Stimulated activated naive B cell treated with anti-CD40 and anti-IgM and Interleukin-4, amounts not matched to agents 10 μg/mL and 1 μg/mL and 100 μg/mL, for 72 hours (primary cell): Measurements from ENCODE around the gene RGS11.

ENCODE experiments used
- ATAC-seq, 2 donors: fragments of 150-1000 bp; cut with Tn5 transposase; replicated peaks; 2 replicates each; pipeline ENCODE4 v1.10.0; 2021; ENCODE audit warnings: moderate library complexity in 1 of 2
- DNase-seq: peaks from one replicate; pipeline ENCODE4 v3.0.0; 2021
- H3K27ac Mint-ChIP-seq: one replicate; pipeline ENCODE4 v1.8.0; 2022; ENCODE audit warnings: mild to moderate bottlenecking, mixed read lengths
- H3K27me3 Mint-ChIP-seq, 2 donors: one replicate each; pipeline ENCODE4 v1.8.0; 2022; ENCODE audit warnings: mixed read lengths in 2 of 2
- H3K36me3 Mint-ChIP-seq, 2 donors: one replicate each; pipeline ENCODE4 v1.8.0; 2022; ENCODE audit warnings: mixed read lengths in 2 of 2, mild to moderate bottlenecking in 1 of 2
- H3K4me1 Mint-ChIP-seq, 2 donors: one replicate each; pipeline ENCODE4 v1.8.0; 2022; ENCODE audit warnings: mixed read lengths in 2 of 2, mild to moderate bottlenecking in 1 of 2
- H3K4me3 Mint-ChIP-seq, 2 donors: one replicate each; pipeline ENCODE4 v1.8.0; 2022; ENCODE audit warnings: mild to moderate bottlenecking in 2 of 2, mixed read lengths in 2 of 2, moderate library complexity in 1 of 2
- H3K9me3 Mint-ChIP-seq, 2 donors: one replicate each; pipeline ENCODE4 v1.8.0; 2022; ENCODE audit warnings: mixed read lengths in 2 of 2, mild to moderate bottlenecking in 1 of 2

Gene RGS11

GRCh38 chr16:275786-276232, at the start of gene RGS11:
Gene RGS11 (minus strand): TSS chr16:275944. CDS start chr16:275911, 33 bp downstream.
- H3K4me1 Mint-ChIP-seq: peaks cover 7 to 20% of the 10 kb centered on the region in 2 donors
- peak within 1 kb of the TSS; percentile 51 for H3K27ac Mint-ChIP-seq
- ATAC-seq (peak in 1 of 2 donors; percentile 13), DNase-seq (no peak)
- no peaks in the 10 kb centered on the region for H3K9me3 Mint-ChIP-seq
- no peaks in the 10 kb centered on the region for H3K36me3 Mint-ChIP-seq
- H3K27me3 Mint-ChIP-seq: peaks cover 33 to 40% of the 10 kb centered on the region in 2 donors
- peak within 1 kb of the TSS; percentile 75 for H3K4me3 Mint-ChIP-seq

- ATAC-seq: peak; percentile 70 to 71
- Mint-ChIP-seq H3K9me3 (no peaks in the 10 kb centered on the region), H3K4me3 (peak overlapping the region; percentile 73 to 81), H3K27ac (peak overlapping the region; percentile 93), H3K4me1 (peaks cover 35 to 57% of the 10 kb centered on the region in 2 donors), H3K27me3 (no peaks in the 10 kb centered on the region), H3K36me3 (peaks cover 4 to 16% of the 10 kb centered on the region in 2 donors)
- DNase-seq: peak; percentile 20
These were observed 48.9 kb upstream of the RGS11 start for GRCh38 chr16:324451-325334.

GRCh38 chr16:324201-324450, 48.4 kb upstream of the RGS11 start:
- no peak overlapping the region for H3K4me3 Mint-ChIP-seq
- no peak for DNase-seq
- peaks cover 36 to 63% of the 10 kb centered on the region in 2 donors for H3K4me1 Mint-ChIP-seq
- peak overlapping the region; percentile 93 for H3K27ac Mint-ChIP-seq
- H3K36me3 Mint-ChIP-seq: peaks cover 4 to 19% of the 10 kb centered on the region in 2 donors
- H3K9me3 Mint-ChIP-seq: no peaks in the 10 kb centered on the region
- H3K27me3 Mint-ChIP-seq: no peaks in the 10 kb centered on the region
- no peak for ATAC-seq

GRCh38 chr16:322476-323143, 46.9 kb upstream of the RGS11 start:
- peaks cover 38 to 69% of the 10 kb centered on the region in 2 donors for H3K4me1 Mint-ChIP-seq
- DNase-seq: no peak
- H3K27me3 Mint-ChIP-seq: no peaks in the 10 kb centered on the region
- no peaks in the 10 kb centered on the region for H3K9me3 Mint-ChIP-seq
- H3K4me3 Mint-ChIP-seq: no peak overlapping the region
- ATAC-seq: no peak
- no peak overlapping the region for H3K27ac Mint-ChIP-seq
- H3K36me3 Mint-ChIP-seq: peaks cover 7 to 31% of the 10 kb centered on the region in 2 donors

GRCh38 chr16:321532-321931, 45.8 kb upstream of the RGS11 start:
- DNase-seq (no peak), ATAC-seq (no peak)
- H3K9me3 Mint-ChIP-seq: no peaks in the 10 kb centered on the region
- H3K4me1 Mint-ChIP-seq: peaks cover 37 to 64% of the 10 kb centered on the region in 2 donors
- H3K36me3 Mint-ChIP-seq: peaks cover 7 to 31% of the 10 kb centered on the region in 2 donors
- no peak overlapping the region for H3K27ac Mint-ChIP-seq
- no peak overlapping the region for H3K4me3 Mint-ChIP-seq
- H3K27me3 Mint-ChIP-seq: no peaks in the 10 kb centered on the region

- H3K4me3 Mint-ChIP-seq: no peak overlapping the region
- no peaks in the 10 kb centered on the region for H3K9me3 Mint-ChIP-seq
- DNase-seq: no peak
- no peak overlapping the region for H3K27ac Mint-ChIP-seq
- no peak for ATAC-seq
- peaks cover 34 to 58% of the 10 kb centered on the region in 2 donors for H3K4me1 Mint-ChIP-seq
- H3K36me3 Mint-ChIP-seq: peaks cover 7 to 31% of the 10 kb centered on the region in 2 donors
- H3K27me3 Mint-ChIP-seq: no peaks in the 10 kb centered on the region
These were observed 44.5 kb upstream of the RGS11 start for GRCh38 chr16:320206-320605.

- ATAC-seq (peak in 1 of 2 donors; percentile 31), DNase-seq (no peak)
- H3K4me1 Mint-ChIP-seq: peaks cover 20 to 42% of the 10 kb centered on the region in 2 donors
- no peaks in the 10 kb centered on the region for H3K9me3 Mint-ChIP-seq
- H3K4me3 Mint-ChIP-seq: no peak overlapping the region
- H3K27me3 Mint-ChIP-seq: no peaks in the 10 kb centered on the region
- H3K36me3 Mint-ChIP-seq: peaks cover 16 to 41% of the 10 kb centered on the region in 2 donors
- H3K27ac Mint-ChIP-seq: no peak overlapping the region
These were observed 42.9 kb upstream of the RGS11 start for GRCh38 chr16:318628-319027.

GRCh38 chr16:317583-317982, 41.8 kb upstream of the RGS11 start:
- DNase-seq (no peak), ATAC-seq (no peak)
- Mint-ChIP-seq H3K36me3 (peaks cover 16 to 38% of the 10 kb centered on the region in 2 donors), H3K4me1 (peaks cover 17 to 32% of the 10 kb centered on the region in 2 donors), H3K27ac (no peak overlapping the region), H3K27me3 (no peaks in the 10 kb centered on the region), H3K9me3 (no peaks in the 10 kb centered on the region), H3K4me3 (no peak overlapping the region)

GRCh38 chr16:316741-317464, 41.2 kb upstream of the RGS11 start:
- H3K36me3 Mint-ChIP-seq: peaks cover 16 to 37% of the 10 kb centered on the region in 2 donors
- peaks cover 14 to 28% of the 10 kb centered on the region in 2 donors for H3K4me1 Mint-ChIP-seq
- H3K9me3 Mint-ChIP-seq: no peaks in the 10 kb centered on the region
- no peaks in the 10 kb centered on the region for H3K27me3 Mint-ChIP-seq
- H3K4me3 Mint-ChIP-seq: no peak overlapping the region
- peak overlapping the region; percentile 42 for H3K27ac Mint-ChIP-seq
- ATAC-seq (no peak), DNase-seq (no peak)

- H3K4me3 Mint-ChIP-seq: no peak overlapping the region
- H3K36me3 Mint-ChIP-seq: peaks cover 26 to 39% of the 10 kb centered on the region in 2 donors
These were observed 39.1 kb upstream of the RGS11 start for GRCh38 chr16:314795-315299.

GRCh38 chr16:314351-314750, 38.6 kb upstream of the RGS11 start:
- Mint-ChIP-seq H3K36me3 (peaks cover 29 to 37% of the 10 kb centered on the region in 2 donors), H3K27ac (no peak overlapping the region), H3K27me3 (no peaks in the 10 kb centered on the region), H3K4me1 (peaks cover 10 to 23% of the 10 kb centered on the region in 2 donors), H3K9me3 (no peaks in the 10 kb centered on the region), H3K4me3 (no peak overlapping the region)
- DNase-seq (no peak), ATAC-seq (no peak)

More at GRCh38 chr16:314795-315299, 39.1 kb upstream of the RGS11 start:
- ATAC-seq (no peak), DNase-seq (no peak)
- Mint-ChIP-seq H3K9me3 (no peaks in the 10 kb centered on the region), H3K27me3 (no peaks in the 10 kb centered on the region), H3K27ac (no peak overlapping the region), H3K4me1 (peaks cover 11 to 23% of the 10 kb centered on the region in 2 donors)

GRCh38 chr16:311725-312124, 36.0 kb upstream of the RGS11 start:
- H3K27me3 Mint-ChIP-seq: no peaks in the 10 kb centered on the region
- H3K4me1 Mint-ChIP-seq: peaks cover 6 to 28% of the 10 kb centered on the region in 2 donors
- no peak overlapping the region for H3K27ac Mint-ChIP-seq
- ATAC-seq (no peak), DNase-seq (no peak)
- H3K4me3 Mint-ChIP-seq: no peak overlapping the region
- no peaks in the 10 kb centered on the region for H3K9me3 Mint-ChIP-seq
- peaks cover 29 to 41% of the 10 kb centered on the region in 2 donors for H3K36me3 Mint-ChIP-seq

- DNase-seq: no peak
These were observed 33.7 kb upstream of the RGS11 start for GRCh38 chr16:309476-309875.

More at GRCh38 chr16:309476-309875, 33.7 kb upstream of the RGS11 start:
- peaks cover 37 to 44% of the 10 kb centered on the region in 2 donors for H3K36me3 Mint-ChIP-seq
- H3K4me1 Mint-ChIP-seq: peaks cover 6 to 33% of the 10 kb centered on the region in 2 donors
- H3K27ac Mint-ChIP-seq: no peak overlapping the region
- H3K27me3 Mint-ChIP-seq: no peaks in the 10 kb centered on the region
- no peaks in the 10 kb centered on the region for H3K9me3 Mint-ChIP-seq
- no peak overlapping the region for H3K4me3 Mint-ChIP-seq
- peak; percentile 50 to 52 for ATAC-seq
